SH-SY5Y (cell line): ENCODE measurements around the gene ENO3.

ENCODE experiments used
- GATA2 ChIP-seq: IDR thresholded peaks from 2 replicates; pipeline ENCODE4 v1.6.1; 2011; ENCODE audit warnings: mild to moderate bottlenecking, low read depth, low read length
- GATA3 ChIP-seq: IDR thresholded peaks from 2 replicates; pipeline ENCODE4 v1.6.1; 2011; ENCODE audit warnings: low read depth, mild to moderate bottlenecking, low read length, moderate library complexity

- TF ChIP-seq GATA2 (no peak), GATA3 (no peak)
These were observed 3.3 kb upstream of the ENO3 start for GRCh38 chr17:4947411-4948165.
